ENCODE measurements around the gene LUZP2.

The LUZP2 gene

GRCh38 chr11:24572376-24572775, 75.5 kb downstream of the LUZP2 start:
- no peak for DNase-seq

DNA sequence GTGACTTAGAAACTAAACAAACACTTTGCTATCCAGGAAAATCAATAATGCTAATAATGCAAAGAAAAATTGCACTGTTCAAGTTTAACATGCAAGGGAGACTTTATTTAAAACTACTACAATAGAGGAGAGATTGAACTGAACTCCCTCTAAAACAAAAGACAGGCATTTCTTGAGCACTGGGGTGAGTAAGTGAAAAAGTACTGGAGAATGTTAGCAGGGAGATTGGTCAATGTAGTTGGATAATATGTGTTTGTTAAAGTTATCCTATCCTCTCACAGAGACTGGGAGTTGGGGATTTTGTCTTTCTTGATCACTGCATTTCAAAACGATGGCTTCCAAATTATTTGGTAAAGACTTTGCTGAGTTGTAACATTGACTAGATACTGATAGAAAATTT, 77.6 kb downstream of the LUZP2 start:
- DNase-seq, result no peak

GRCh38 chr11:24575392-24575791, 78.5 kb downstream of the LUZP2 start:
- DNase-seq, result no peak

- no peak for DNase-seq
These were observed 88.3 kb downstream of the LUZP2 start for GRCh38 chr11:24585192-24585591.

- no peak for DNase-seq
These were observed 90.8 kb downstream of the LUZP2 start for GRCh38 chr11:24587635-24588034.

- DNase-seq, result no peak
These were observed 91.2 kb downstream of the LUZP2 start for GRCh38 chr11:24588081-24588480.

DNA sequence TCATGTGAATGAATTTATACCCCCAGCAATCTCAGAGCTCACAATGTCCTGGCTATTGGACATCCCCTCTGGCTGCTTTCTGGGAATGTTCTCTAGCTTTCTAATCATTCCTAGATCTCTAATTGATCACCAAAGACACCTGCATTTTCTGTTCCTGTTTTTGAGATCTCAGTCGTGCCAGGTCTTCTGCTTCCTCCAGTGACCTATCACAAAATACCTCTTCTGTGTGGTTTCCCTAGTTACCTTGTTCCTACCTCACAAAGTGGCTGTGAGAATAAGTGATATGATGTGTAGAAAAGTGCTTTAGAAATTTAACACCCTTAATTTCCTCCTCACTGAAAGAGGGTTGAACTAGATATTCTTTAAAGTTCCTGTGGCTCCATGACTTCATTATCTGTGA, 92.2 kb downstream of the LUZP2 start:
- DNase-seq, result no peak

DNA sequence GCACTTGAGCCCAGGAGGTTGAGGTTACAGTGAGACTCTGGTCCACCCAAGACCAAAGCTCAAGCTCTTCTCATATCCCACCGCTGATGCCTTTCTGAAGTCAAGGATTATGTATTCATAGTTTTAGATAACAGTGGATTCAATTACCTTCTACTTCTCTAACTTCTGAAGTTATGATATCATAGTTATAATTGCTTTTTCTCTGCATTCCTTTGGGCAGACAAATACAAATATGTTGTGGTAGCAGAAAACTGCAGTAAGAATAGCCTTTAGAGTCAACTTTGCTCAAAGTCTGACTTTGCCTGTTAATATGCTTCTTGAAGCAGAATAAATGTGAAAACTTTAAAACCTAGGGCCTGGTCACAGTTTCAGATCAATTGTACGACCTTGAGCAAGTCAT, 94.4 kb downstream of the LUZP2 start:
- no peak for DNase-seq

DNA sequence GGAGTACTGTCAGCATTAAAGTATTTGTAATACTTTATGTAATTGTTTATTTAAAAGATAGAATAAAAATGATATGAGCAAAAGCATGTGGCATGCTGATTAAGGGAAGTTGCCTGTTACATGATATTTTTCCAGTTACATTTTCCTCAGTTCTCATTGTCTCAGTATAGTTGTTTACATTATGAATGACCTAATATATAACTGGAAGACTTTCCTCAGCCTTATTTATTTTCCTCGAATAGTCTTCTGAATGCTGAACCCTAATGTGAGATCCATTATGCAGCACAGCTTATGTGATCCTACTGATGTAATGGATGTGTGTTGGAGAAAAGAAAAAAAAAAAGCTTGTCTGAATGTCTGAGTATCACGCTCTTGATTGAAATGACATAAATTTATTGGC, 95.5 kb downstream of the LUZP2 start:
- no peak for DNase-seq

GRCh38 chr11:24593332-24593731, 96.5 kb downstream of the LUZP2 start:
- DNase-seq, result no peak

DNA sequence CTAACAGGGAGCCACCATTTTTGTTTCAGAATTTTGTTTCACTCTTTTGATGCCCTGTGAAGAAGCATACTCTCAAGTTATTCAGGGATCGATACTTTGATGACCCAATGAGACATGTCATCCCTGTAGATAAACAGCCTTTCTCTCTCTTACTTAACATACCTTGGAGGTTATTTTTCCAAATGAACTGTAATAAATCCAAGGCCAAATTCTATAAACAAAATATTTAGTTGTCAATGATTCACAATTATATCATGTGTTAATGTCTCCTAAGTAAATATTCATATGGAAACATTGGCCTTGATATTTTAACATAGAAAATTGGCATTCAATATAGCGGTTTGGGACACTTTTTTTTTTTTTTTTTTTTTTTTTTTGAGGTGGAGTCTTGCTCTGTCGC, 97.5 kb downstream of the LUZP2 start:
- no peak for DNase-seq

- DNase-seq, result no peak
These were observed 101.8 kb downstream of the LUZP2 start for GRCh38 chr11:24598641-24599040.

DNA sequence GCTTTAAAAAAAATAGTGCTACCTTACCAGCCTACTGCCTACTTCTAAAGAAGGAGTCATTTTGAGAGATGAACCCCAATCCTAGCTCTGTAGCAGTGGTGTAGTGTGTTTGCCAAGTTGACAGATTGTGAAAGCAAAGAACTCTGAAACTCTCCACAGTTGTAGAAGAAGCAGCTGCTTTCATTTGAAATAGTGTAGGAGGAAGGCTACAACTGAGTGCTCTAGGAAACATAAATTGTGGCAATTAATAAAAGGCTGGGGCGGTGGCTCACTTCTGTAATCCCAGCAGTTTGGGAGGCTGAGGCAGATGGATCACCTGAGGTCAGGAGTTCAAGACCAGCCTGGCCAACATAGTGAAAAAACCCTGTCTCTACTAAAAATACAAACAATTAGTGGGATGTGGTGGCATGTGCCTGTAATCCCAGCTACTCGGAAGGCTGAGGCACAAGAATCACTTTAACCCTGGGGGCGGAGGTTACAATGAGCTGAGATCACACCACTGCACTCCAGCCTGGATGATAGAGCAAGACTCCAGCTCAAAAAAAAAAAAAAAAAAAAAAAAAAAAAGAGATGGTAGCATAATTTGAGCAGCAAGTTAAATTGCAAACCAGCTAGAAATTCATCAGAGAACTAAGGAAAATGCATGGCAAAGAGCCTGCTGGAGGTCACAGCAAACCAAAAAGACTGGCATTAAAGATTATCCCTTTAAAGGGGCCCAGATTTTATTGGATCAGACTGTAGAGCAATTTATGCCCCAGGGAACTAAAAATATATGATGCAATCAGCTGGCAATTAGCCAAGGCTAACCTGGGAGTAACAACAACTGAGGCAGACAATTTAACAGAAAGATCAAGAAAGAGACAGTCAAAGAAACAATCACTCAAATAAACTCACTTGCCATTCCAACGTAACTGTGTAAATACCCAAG, 112.6 kb downstream of the LUZP2 start:
- DNase-seq, result no peak

DNA sequence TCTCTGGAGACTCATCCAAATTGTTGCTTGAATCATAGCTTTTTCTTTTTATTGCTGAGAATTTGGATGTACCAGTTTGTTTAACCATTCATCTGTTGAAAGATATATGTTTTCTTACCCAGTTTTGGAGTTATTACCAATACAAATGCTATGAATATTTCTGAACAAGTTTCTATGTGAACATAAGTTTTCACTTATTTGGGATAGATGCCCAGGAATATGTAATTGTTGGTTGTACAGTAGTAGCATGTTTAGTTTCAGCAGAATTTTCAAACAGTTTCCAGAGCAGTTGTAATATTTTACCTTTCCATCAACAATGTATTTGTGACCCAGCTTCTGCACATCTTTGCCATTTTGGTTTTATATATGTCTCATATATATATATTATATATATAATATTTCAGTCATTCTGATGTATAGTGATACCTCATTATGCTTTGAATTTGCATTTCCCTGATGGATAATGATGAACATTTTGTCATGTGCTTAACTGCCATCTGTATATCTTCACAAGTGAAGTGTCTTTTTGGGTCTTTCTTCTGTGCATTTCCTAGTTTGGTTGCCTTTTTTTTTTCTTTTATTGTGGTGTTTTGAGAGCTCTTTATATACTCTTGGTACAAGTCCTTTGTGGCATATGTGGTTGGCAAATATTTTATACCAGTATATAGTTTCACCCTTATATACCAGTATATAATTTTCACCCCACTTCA, 118.8 kb downstream of the LUZP2 start:
- DNase-seq, result no peak

- no peak for DNase-seq
These were observed 121.0 kb downstream of the LUZP2 start for GRCh38 chr11:24617856-24618255.

GRCh38 chr11:24619900-24620299, 123.0 kb downstream of the LUZP2 start:
- DNase-seq, result no peak

DNA sequence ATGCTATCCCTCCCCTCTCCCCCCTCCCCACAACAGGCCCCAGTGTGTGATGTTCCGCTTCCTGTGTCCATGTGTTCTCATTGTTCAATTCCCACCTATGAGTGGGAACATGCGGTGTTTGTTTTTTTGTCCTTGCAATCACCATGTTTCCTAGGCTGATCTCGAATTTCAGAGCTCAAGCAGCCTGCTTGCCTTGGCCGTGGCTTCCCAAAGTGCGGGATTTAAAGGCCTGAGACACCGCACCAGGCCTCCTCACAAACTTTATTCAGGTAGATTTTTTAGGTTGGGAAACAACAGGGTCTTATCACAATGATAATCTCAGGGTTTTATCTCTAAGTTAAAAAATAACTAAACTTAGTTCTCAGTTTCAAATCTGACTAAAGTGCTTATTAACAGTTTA, 125.4 kb downstream of the LUZP2 start:
- DNase-seq, result no peak

DNA sequence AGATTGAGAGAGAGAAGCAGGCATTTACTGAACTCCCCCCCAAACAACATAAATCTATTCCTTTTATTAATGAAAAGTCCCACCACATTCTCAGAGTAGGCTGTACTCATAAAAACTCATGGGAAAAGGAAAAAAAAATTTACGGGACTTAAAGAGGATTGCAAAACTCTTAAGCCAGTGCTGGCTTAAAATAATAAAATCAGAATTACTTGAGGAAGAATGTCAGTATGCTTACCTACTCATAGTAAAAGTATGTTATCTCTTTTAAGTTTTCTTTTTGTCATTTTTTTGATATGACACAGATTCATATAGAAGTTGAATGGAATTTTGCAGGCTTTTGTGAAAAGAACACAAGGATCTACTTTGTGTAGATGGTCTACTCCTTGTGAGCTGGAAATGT, 126.3 kb downstream of the LUZP2 start:
- DNase-seq, result no peak

DNA sequence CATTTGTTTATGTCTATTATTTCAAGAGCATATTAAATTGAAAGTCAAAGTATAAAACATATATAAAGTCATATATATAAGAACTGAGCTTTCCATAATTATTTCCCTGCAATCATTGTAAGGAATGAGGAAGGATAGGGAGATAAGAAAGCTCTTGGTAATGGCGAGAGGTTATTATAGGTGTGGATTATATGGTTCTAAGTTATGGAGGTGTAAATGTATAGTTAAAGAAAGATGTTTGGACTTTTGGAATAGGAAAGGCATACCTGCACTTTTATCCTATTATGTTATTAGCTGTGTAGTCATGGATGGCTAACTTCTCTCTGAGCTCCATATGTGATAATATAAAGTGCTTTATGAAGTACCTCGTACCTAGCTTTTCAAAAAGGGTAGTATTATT, 127.6 kb downstream of the LUZP2 start:
- DNase-seq, result no peak

DNA sequence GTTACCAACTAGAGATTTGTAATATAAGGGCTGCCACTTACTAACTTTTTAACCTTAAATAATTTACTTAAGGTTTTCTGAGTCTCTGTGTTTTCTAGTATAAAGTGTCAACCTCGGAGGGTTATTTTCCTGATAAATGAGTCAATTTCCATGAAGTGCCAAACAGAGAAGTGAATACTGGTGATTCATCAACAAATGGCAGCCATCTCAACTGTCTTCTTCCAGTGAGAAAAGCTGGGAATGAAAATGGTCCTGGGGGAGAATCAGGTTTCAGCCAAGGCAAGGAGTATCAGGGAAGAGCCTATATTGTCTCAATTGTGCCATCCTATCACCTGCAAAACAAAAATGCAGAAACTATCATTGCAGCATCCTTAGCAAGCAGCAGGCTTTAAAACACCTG, 129.1 kb downstream of the LUZP2 start:
- DNase-seq, result no peak

DNA sequence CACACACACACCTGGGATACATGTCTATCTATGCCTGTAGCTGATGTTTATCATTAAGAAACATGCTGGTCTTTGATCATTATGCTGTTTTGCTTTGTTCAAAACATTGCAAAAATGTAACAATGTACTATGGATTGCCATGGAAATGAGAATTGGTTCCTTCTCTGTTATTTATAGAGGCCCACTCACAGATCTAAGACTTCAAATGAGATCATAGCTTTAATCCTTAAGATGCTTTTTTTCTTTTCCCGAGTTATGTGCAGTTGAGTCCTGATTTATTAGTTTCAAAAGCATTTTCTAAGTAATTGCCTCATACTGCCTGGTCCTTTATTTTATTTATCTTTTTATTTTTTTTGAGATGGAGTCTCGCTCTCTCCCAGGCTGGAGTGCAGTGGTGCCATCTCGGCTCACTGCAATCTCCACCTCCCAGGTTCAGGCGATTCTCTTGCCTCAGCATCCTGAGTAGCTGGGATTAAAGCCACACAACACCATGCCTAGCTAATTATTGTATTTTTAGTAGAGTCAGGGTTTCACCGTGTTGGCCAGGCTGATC, 131.4 kb downstream of the LUZP2 start:
- DNase-seq, result no peak

GRCh38 chr11:24634606-24635160, 137.8 kb downstream of the LUZP2 start:
- DNase-seq, result no peak

DNA sequence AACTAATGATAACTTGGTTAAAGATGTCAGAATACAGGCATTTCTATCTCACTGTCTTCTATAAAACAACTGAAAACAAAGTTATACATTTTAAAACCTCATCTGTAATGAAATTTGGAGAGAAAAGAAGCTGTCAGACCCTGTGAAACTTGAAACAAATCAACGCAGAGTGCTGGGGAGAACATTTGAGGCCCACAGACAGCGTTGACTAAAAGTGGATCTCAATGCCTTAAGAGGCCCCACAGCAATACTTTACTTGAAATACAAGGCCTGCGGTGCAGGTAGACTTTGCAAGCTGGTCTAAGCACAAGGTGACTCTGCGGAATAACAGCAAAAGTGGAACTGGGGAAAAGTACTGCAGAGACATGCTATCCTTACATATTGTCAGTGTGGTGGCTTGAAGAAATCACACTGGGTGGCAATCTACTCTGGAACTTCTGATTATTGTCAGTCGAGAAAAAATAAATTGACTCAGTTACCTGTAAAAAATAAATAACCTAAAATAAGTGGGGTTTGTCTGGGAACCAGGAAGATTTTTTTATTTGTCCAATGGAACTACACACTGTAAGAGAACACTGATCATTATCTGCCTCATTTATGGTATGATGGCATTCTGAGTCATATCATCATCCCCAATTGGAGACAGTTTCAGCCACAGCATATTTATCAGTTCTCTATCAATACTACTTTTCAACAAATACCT, 138.9 kb downstream of the LUZP2 start:
- no peak for DNase-seq

Measured in activated CD4-positive, alpha-beta T cell treated with anti-CD3 and anti-CD28 coated beads, Interleukin-2, amount 50 U/mL, for 16 hours (primary cell).